HEK293 (cell line): ENCODE data around the gene SHC3.

Experiments
- CTCF ChIA-PET: fragments of 350-600 bp; formaldehyde crosslinking; extraction: SDS; loops from one replicate; lab custom pipeline; 2021; ENCODE audit warnings: antibody characterized with exemption; lab: Yijun Ruan, JAX
- POLR2A ChIA-PET: fragments of 300-600 bp; formaldehyde crosslinking; extraction: SDS; loops from one replicate; lab custom pipeline; 2020; ENCODE audit warnings: antibody characterized with exemption, inconsistent platforms; lab: Yijun Ruan, JAX
- H3K27ac ChIP-seq: fragments of 200-500 bp; sonication (Bioruptor generic); 2 replicates; pipeline ENCODE4 v1.5.1; 2014; ENCODE audit warnings: low read depth, low read length, control low read depth, inconsistent platforms; ENCODE audit errors: extremely low read depth
- H3K36me3 ChIP-seq, 2 experiments: fragments of 200-500 bp in 1 of 2; sonication (Bioruptor generic) in 1 of 2; 1 replicate in 1 of 2; 2 replicates in 1 of 2; pipeline ENCODE4 v1.5.1; 2014 to 2017; ENCODE audit warnings: inconsistent platforms in 2 of 2, low read length in 2 of 2; ENCODE audit not compliant: control insufficient read depth in 2 of 2, insufficient read depth in 1 of 2
- H3K4me1 ChIP-seq: fragments of 200-500 bp; sonication (Bioruptor generic); 2 replicates; pipeline ENCODE4 v1.5.1; 2014; ENCODE audit warnings: mild to moderate bottlenecking, low read length, inconsistent platforms; ENCODE audit not compliant: control insufficient read depth, insufficient read depth
- H3K4me3 ChIP-seq: 2 replicates; pipeline ENCODE4 v1.5.1; 2011; ENCODE audit warnings: low read depth, mild to moderate bottlenecking, control low read depth, low read length, moderate library complexity
- H3K9me3 ChIP-seq: fragments of 200-500 bp; sonication (Bioruptor generic); 2 replicates; pipeline ENCODE4 v1.5.1; 2014; ENCODE audit warnings: low read depth, low read length, inconsistent platforms; ENCODE audit not compliant: control insufficient read depth, insufficient read depth
- HOXC10 ChIP-seq: sonication (generic); formaldehyde crosslinking; IDR thresholded peaks from 2 replicates; pipeline ENCODE4 v1.8.1; 2023; ENCODE audit warnings: mild to moderate bottlenecking, missing genetic modification reagents
- KLF10 ChIP-seq: fragments of 450-650 bp; IDR thresholded peaks from 2 replicates; pipeline ENCODE4 v1.5.1; 2018; ENCODE audit warnings: missing biosample characterization, mild to moderate bottlenecking, missing genetic modification characterization
- OSR2 ChIP-seq: fragments of 450-650 bp; formaldehyde crosslinking; IDR thresholded peaks from 2 replicates; pipeline ENCODE4 v1.5.1; 2016; ENCODE audit warnings: missing biosample characterization, missing genetic modification characterization
- TCF7L2 ChIP-seq: IDR thresholded peaks from 2 replicates; pipeline ENCODE4 v1.6.1; 2011; ENCODE audit warnings: low read depth, mild to moderate bottlenecking, inconsistent platforms, low read length, moderate library complexity, borderline replicate concordance
- ZBTB17 ChIP-seq: fragments of 450-650 bp; formaldehyde crosslinking; IDR thresholded peaks from 2 replicates; pipeline ENCODE4 v1.5.1; 2016; ENCODE audit warnings: missing biosample characterization, missing genetic modification characterization
- ZBTB26 ChIP-seq: fragments of 450-650 bp; formaldehyde crosslinking; optimal IDR thresholded peaks from 2 replicates; pipeline ENCODE3; 2016; ENCODE audit warnings: missing biosample characterization, mild to moderate bottlenecking, missing genetic modification characterization
- ZBTB44 ChIP-seq: fragments of 450-650 bp; IDR thresholded peaks from 2 replicates; pipeline ENCODE4 v1.5.1; 2018; ENCODE audit warnings: missing biosample characterization, mild to moderate bottlenecking, missing genetic modification characterization
- ZNF148 ChIP-seq: fragments of 450-650 bp; formaldehyde crosslinking; IDR thresholded peaks from 2 replicates; pipeline ENCODE4 v1.5.0; 2017; ENCODE audit warnings: missing biosample characterization, missing genetic modification characterization, borderline replicate concordance
- ZNF239 ChIP-seq: fragments of 450-650 bp; formaldehyde crosslinking; IDR thresholded peaks from 2 replicates; pipeline ENCODE4 v1.5.1; 2016; ENCODE audit warnings: missing biosample characterization, missing genetic modification characterization
- ZNF366 ChIP-seq: fragments of 450-650 bp; formaldehyde crosslinking; conservative IDR thresholded peaks from 2 replicates; pipeline ENCODE4 v1.5.1; 2016; ENCODE audit warnings: missing biosample characterization, missing genetic modification characterization
- ZNF37A ChIP-seq: fragments of 450-650 bp; IDR thresholded peaks from 2 replicates; pipeline ENCODE4 v1.5.1; 2018; ENCODE audit warnings: missing biosample characterization, missing genetic modification characterization
- ZNF510 ChIP-seq: fragments of 450-650 bp; formaldehyde crosslinking; IDR thresholded peaks from 2 replicates; pipeline ENCODE4 v1.5.1; 2018; ENCODE audit warnings: mild to moderate bottlenecking, missing genetic modification characterization, missing biosample characterization; ENCODE audit not compliant: insufficient replicate concordance
- ZNF521 ChIP-seq: fragments of 450-650 bp; formaldehyde crosslinking; IDR thresholded peaks from 2 replicates; pipeline ENCODE4 v1.5.1; 2017; ENCODE audit warnings: missing biosample characterization, mild to moderate bottlenecking, missing genetic modification characterization
- ZNF571 ChIP-seq: fragments of 450-650 bp; formaldehyde crosslinking; IDR thresholded peaks from 2 replicates; pipeline ENCODE4 v1.5.0; 2017; ENCODE audit warnings: missing biosample characterization, missing genetic modification characterization
- ZNF600 ChIP-seq: fragments of 450-650 bp; formaldehyde crosslinking; IDR thresholded peaks from 2 replicates; pipeline ENCODE4 v1.5.1; 2016; ENCODE audit warnings: missing biosample characterization, missing genetic modification characterization
- ZNF629 ChIP-seq: fragments of 450-650 bp; formaldehyde crosslinking; IDR thresholded peaks from 2 replicates; pipeline ENCODE4 v1.5.1; 2017; ENCODE audit warnings: missing biosample characterization, missing genetic modification characterization
- ZNF645 ChIP-seq: fragments of 450-650 bp; formaldehyde crosslinking; IDR thresholded peaks from 2 replicates; pipeline ENCODE4; 2016; ENCODE audit warnings: missing biosample characterization, missing genetic modification characterization
- ZNF692 ChIP-seq: fragments of 450-650 bp; formaldehyde crosslinking; IDR thresholded peaks from 2 replicates; pipeline ENCODE4 v1.5.1; 2016; ENCODE audit warnings: missing biosample characterization, missing genetic modification characterization
- ZNF791 ChIP-seq: fragments of 450-650 bp; formaldehyde crosslinking; IDR thresholded peaks from 2 replicates; pipeline ENCODE4 v1.5.1; 2016; ENCODE audit warnings: missing biosample characterization, missing genetic modification characterization
- ZSCAN16 ChIP-seq: fragments of 450-650 bp; formaldehyde crosslinking; IDR thresholded peaks from 2 replicates; pipeline ENCODE4 v1.5.1; 2016; ENCODE audit warnings: missing biosample characterization, missing genetic modification characterization

Gene SHC3

GRCh38 chr9:89194421-89195130 is 16.0 kb upstream of the SHC3 start:
- Histone ChIP-seq H3K9me3 (no peaks in the 10 kb centered on the region), H3K4me1 (no peaks in the 10 kb centered on the region), H3K27ac (no peak overlapping the region), H3K36me3 (no peaks in the 10 kb centered on the region), H3K4me3 (no peak overlapping the region)
- POLR2A ChIA-PET, result no interaction called here
- CTCF ChIA-PET, result interaction anchor here (0.7 kb wide), 1 partner anchor 50 kb away, joined by 3 read pairs; no protein-coding TSS in a partner anchor
- no peak for TF ChIP-seq ZNF600 (tag by site-specific recombination)
- no peak for TF ChIP-seq OSR2
- no peak for TF ChIP-seq ZSCAN16 (tag by site-specific recombination)
- TF ChIP-seq ZNF239 (tag by site-specific recombination), result no peak
- TF ChIP-seq ZNF510 (tag by site-specific recombination), result no peak
- TF ChIP-seq ZNF692, result no peak
- TF ChIP-seq KLF10 (tag by site-specific recombination), result no peak
- no peak for TF ChIP-seq ZNF37A (tag by site-specific recombination)
- TF ChIP-seq ZNF521 (tag by site-specific recombination), result no peak
- no peak for TF ChIP-seq ZBTB17 (tag by site-specific recombination)
- TF ChIP-seq ZNF366 (tag by site-specific recombination), result no peak
- TF ChIP-seq ZNF571 (tag by site-specific recombination), result no peak
- no peak for TF ChIP-seq TCF7L2
- no peak for TF ChIP-seq ZBTB26 (tag by site-specific recombination)
- TF ChIP-seq ZNF645 (tag by site-specific recombination), result no peak
- TF ChIP-seq ZBTB44, result no peak
- TF ChIP-seq ZNF148 (tag by site-specific recombination), result no peak
- TF ChIP-seq HOXC10 (CRISPR knock-in tag), result no peak
- no peak for TF ChIP-seq ZNF791 (tag by site-specific recombination)
- TF ChIP-seq ZNF629, result no peak
